GM21526 (cell line): ENCODE measurements around the gene RUBCNL.

Experiments used
- ATAC-seq: cut with Tn5 transposase; IDR thresholded peaks from one replicate; pipeline ENCODE4 v1.9.1; 2021; ENCODE audit warnings: moderate library complexity; ENCODE audit not compliant: unreplicated experiment, low FRiP score

RUBCNL gene

GRCh38 chr13:46313432-46314257 lies 73.4 kb downstream of the RUBCNL start:
- no peak for ATAC-seq

DNA sequence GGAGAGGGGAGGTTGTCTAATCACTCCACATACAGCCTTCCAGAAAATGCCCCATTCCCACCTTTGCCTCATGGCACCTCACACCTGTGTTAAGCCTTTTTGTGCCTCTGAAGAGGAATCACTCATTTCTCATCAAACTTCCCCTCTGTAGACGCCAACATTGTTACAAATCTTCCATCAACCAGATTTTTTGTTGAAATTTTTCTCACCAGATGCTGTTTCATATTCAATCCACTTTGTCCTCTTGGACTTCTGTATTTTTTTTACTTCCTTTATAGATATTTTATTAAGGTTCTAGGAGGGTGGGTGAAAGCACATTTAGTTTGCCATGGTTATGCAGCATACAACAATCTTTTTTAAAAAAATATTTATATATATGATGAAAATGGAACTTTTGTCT lies 74.0 kb downstream of the RUBCNL start:
- no peak for ATAC-seq

- no peak for ATAC-seq
These were observed 75.8 kb downstream of the RUBCNL start for GRCh38 chr13:46311217-46311616.

DNA sequence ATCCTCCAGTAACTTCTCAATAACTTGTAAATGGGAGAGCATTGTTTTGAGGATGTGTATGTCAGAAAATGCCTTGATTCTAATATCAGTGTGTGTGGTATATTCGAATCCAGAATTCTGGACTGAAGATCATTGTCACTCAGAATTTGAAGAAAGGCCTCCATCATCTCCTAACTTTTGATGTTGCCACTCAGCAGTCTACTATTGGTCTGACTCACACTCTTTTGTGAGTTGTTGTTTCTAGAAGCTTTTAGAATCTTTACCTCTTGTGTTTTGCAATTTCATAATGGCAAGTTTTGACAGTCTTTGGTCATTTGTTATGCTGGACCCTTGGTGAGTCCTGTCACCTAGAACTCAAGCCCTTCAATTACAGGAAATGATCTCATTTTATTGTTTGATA lies 77.0 kb downstream of the RUBCNL start:
- no peak for ATAC-seq

DNA sequence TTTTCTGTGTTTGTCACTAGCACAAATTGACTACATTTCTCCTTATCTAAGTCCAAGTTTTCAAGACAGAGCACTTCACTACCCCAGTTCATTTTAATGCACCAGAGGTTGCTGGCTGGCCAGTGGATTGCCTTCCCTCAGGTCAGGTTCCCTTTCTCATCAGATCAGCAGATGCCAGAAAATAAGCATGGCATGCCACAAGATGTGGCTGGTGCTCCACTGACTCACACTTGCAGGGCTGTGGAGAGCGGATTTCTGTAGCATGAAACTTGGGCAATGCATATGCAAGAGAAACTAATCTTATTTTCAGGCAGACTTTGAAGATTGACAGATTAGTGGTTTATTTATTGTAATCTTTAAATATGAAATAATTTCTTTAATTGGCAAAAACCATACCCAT lies 79.5 kb downstream of the RUBCNL start:
- no peak for ATAC-seq

DNA sequence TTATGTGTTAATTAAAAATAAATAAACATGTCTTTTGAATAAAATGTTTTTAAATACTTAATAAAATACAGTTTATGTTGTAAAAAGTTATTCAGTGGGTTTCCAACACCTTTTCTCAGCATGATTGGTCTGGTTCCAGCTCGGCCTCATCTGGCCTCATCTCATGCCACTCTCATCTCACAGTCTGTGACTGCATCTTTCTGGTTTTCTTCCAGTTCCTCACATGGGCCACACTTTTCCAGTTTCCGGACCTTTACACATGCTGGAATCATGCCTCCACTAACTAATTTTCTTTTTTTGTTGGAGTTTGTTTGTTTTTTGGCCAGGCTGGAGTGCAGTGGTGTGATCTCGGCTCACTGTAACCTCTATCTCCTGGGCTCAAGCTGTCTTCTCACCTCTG lies 82.5 kb downstream of the RUBCNL start:
- no peak for ATAC-seq

DNA sequence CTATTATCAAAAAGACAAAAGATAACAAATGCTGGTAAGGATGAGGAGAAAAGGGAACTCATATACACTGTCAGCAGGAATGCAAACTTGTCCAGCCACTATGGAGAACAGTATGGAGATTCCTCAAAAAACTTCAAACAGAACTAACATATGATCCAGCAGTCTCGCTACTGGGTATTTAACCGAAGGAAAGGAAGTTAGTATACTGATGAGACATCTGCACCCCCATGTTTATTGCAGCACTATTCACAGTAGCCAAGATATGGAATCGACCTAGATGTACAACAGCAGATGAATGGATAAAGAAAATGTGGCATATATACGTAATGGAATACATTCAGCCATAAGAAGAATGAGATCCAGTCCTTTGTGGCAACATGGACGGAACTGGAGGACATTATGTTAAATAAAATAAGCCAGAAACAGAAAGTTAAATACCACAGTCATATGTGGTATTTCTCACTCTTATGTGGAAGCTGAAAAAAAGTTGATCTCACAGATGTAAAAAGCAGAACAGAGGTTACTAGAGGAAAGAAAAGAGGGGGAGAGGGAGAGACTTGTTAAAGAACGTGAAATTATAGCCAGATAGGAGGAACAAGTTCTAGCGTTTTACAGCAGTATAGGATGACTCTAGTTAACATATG lies 83.2 kb downstream of the RUBCNL start:
- ATAC-seq = no peak

GRCh38 chr13:46297361-46297811 lies 89.7 kb downstream of the RUBCNL start:
- ATAC-seq = no peak

GRCh38 chr13:46296921-46297320 lies 90.1 kb downstream of the RUBCNL start:
- no peak for ATAC-seq

DNA sequence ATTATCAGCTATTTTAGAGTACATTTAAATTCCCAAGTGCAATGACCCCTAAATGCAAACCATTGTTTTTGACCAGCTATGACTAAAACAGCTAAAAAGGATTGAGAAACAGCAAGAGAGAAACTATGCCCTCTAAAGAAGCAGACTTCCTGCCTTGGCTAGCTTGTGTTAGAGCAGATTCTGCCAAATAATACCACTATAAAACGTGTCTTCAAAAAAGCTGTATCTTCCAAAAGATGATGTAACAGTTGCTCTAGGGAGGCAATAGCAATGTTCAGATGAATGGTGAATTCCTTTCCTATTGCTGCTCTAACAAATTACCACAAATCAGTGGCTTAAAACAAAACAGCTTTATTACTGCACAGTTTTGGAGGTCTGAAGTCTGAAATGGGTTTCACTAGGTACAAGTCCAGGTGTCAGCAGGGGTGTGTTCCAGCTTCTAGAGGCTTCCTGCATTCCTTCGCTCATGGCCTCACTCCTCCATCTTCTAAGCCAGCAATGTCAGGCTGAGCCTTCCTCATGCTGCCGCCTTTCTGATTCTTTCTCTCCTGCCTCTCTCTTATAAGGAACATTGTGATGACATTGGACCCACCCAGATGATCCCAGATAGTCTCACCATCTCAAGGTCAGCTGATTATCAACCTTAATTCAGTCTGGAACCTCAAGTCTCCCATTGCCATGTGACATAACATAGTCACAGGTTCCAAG lies 90.8 kb downstream of the RUBCNL start:
- ATAC-seq = peak; percentile 31

- ATAC-seq = peak; percentile 79
These were observed 91.4 kb downstream of the RUBCNL start for GRCh38 chr13:46295491-46296114.

DNA sequence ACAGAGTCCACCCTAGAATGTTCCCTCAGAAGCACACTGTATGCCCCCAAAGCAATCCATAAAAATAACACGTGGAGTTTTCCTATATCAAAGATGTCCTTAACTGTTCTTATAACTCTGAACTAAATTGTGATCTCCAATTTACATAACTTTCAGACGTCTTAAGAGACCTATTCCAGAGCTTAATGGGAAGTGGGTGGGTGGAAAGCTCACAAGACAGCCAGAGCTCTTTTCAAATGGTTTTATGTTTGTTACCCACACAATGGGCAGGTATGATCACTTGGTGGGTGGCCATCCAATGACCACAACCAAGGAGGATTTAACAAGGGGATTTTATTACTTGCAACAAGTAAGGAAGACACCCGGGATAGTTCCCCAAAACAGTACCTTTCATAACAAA lies 93.6 kb downstream of the RUBCNL start:
- ATAC-seq = no peak
